Osteocyte (in vitro differentiated cells): ENCODE measurements around the gene PFKFB1. TPM values are rescaled to one million over a fixed set of nuclear protein-coding genes. Genes with fewer than 3 reads are reported as not detected.

Source experiments
- DNase-seq: peaks from one replicate; pipeline ENCODE4 v3.0.0; 2021; ENCODE audit warnings: mixed read lengths; ENCODE audit not compliant: unreplicated experiment; ENCODE audit errors: extremely low spot score
- H3K27ac Mint-ChIP-seq: one replicate; pipeline ENCODE4 v1.8.0; 2021; ENCODE audit warnings: mild to moderate bottlenecking, mixed read lengths; ENCODE audit not compliant: unreplicated experiment
- H3K27me3 Mint-ChIP-seq: one replicate; pipeline ENCODE4 v1.8.0; 2021; ENCODE audit warnings: mixed read lengths; ENCODE audit not compliant: unreplicated experiment
- H3K36me3 Mint-ChIP-seq: one replicate; pipeline ENCODE4 v1.8.0; 2021; ENCODE audit warnings: mixed read lengths; ENCODE audit not compliant: unreplicated experiment
- H3K4me1 Mint-ChIP-seq: one replicate; pipeline ENCODE4 v1.8.0; 2021; ENCODE audit warnings: mixed read lengths; ENCODE audit not compliant: unreplicated experiment
- H3K4me3 Mint-ChIP-seq: one replicate; pipeline ENCODE4 v1.8.0; 2021; ENCODE audit warnings: mild to moderate bottlenecking, moderate library complexity, mixed read lengths; ENCODE audit not compliant: unreplicated experiment
- H3K9me3 Mint-ChIP-seq: one replicate; pipeline ENCODE4 v1.8.0; 2021; ENCODE audit warnings: mixed read lengths; ENCODE audit not compliant: unreplicated experiment
- total RNA-seq: library from RNA; stranded (reverse); gene quantifications from 2 replicates; pipeline ENCODE4 v1.2.1, GENCODE V29; 2021
- TF ChIP-seq, protein P1 (sequence below): fragments of 200-600 bp; sonication (generic); IDR thresholded peaks from 2 replicates; pipeline ENCODE4 v1.5.0; 2021; ENCODE audit warnings: antibody characterized with exemption, mild to moderate bottlenecking, moderate library complexity

PFKFB1 gene
- total RNA-seq, 1 donor from 2014 or later: not detected

DNA sequence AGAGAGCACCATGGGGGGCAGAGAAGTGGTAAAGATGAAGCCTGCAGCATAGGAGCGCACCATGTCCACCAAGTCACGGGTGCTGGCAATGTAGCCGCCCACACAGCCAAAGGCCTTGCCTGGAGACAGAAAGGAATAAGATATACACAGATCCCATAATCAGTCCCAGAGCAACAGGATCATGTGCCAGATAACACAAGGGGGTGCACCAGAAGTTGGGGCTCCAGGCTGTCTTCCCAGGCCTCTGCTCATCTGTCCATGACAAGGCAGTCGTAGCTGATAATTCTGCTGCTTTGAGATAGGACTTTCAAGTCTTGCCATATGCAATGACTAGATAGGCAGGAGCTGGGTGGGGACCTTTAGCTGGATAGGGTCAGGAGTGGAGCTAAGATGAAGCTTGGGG is 20.9 kb upstream of the PFKFB1 start:
- Mint-ChIP-seq H3K27me3 (no peaks in the 10 kb centered on the region), H3K4me1 (no peaks in the 10 kb centered on the region), H3K36me3 (no peaks in the 10 kb centered on the region), H3K27ac (no peak overlapping the region), H3K4me3 (no peak overlapping the region), H3K9me3 (no peaks in the 10 kb centered on the region)
- TF ChIP-seq, protein P1, sequence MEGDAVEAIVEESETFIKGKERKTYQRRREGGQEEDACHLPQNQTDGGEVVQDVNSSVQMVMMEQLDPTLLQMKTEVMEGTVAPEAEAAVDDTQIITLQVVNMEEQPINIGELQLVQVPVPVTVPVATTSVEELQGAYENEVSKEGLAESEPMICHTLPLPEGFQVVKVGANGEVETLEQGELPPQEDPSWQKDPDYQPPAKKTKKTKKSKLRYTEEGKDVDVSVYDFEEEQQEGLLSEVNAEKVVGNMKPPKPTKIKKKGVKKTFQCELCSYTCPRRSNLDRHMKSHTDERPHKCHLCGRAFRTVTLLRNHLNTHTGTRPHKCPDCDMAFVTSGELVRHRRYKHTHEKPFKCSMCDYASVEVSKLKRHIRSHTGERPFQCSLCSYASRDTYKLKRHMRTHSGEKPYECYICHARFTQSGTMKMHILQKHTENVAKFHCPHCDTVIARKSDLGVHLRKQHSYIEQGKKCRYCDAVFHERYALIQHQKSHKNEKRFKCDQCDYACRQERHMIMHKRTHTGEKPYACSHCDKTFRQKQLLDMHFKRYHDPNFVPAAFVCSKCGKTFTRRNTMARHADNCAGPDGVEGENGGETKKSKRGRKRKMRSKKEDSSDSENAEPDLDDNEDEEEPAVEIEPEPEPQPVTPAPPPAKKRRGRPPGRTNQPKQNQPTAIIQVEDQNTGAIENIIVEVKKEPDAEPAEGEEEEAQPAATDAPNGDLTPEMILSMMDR: no peak
- DNase-seq: no peak

GRCh38 chrX:55011294-55011693 is 17.3 kb upstream of the PFKFB1 start:
- no peaks in the 10 kb centered on the region for H3K4me1 Mint-ChIP-seq
- no peak for DNase-seq
- no peak overlapping the region for H3K4me3 Mint-ChIP-seq
- H3K36me3 Mint-ChIP-seq: peaks cover 6% of the 10 kb centered on the region
- no peak overlapping the region for H3K27ac Mint-ChIP-seq
- no peaks in the 10 kb centered on the region for H3K27me3 Mint-ChIP-seq
- TF ChIP-seq, protein P1: peak; percentile 49
- no peaks in the 10 kb centered on the region for H3K9me3 Mint-ChIP-seq

- H3K4me3 Mint-ChIP-seq: no peak overlapping the region
- H3K4me1 Mint-ChIP-seq: no peaks in the 10 kb centered on the region
- no peak overlapping the region for H3K27ac Mint-ChIP-seq
- no peaks in the 10 kb centered on the region for H3K27me3 Mint-ChIP-seq
- DNase-seq: no peak
- H3K9me3 Mint-ChIP-seq: no peaks in the 10 kb centered on the region
- TF ChIP-seq, protein P1: no peak
- H3K36me3 Mint-ChIP-seq: peaks cover 12% of the 10 kb centered on the region
These were observed 14.8 kb upstream of the PFKFB1 start for GRCh38 chrX:55008571-55009358.

DNA sequence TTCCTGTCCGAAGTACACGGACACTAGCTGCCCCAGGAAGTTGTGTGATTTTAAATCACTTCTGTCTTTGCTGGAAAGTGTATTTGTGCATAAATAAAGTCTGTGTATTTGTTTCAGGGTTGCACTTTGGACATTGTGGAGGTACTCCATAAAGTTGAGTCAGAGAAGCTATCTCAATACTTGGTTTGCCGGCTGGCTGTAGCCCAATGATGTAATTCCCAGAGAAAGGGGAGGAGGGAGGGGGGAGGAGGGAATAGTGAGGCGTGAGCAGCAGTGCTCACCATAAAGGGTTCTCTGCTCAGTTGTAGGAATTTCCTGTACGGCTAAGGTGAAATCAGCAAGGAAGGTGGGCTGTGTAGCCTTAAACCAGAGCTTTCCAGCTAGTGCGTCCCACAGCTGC is 13.7 kb upstream of the PFKFB1 start:
- Mint-ChIP-seq H3K9me3 (no peaks in the 10 kb centered on the region), H3K4me3 (no peak overlapping the region), H3K4me1 (no peaks in the 10 kb centered on the region), H3K27ac (no peak overlapping the region), H3K36me3 (peaks cover 15% of the 10 kb centered on the region), H3K27me3 (no peaks in the 10 kb centered on the region)
- DNase-seq: no peak
- TF ChIP-seq, protein P1: no peak

GRCh38 chrX:55006827-55007621 is 13.0 kb upstream of the PFKFB1 start:
- TF ChIP-seq, protein P1: no peak
- Mint-ChIP-seq H3K4me1 (no peaks in the 10 kb centered on the region), H3K4me3 (no peak overlapping the region), H3K27ac (no peak overlapping the region), H3K27me3 (no peaks in the 10 kb centered on the region), H3K36me3 (peaks cover 15% of the 10 kb centered on the region), H3K9me3 (no peaks in the 10 kb centered on the region)
- DNase-seq: no peak
